HCT116 (cell line): ENCODE measurements around the gene SORBS1. TPM values are rescaled to one million over a fixed set of nuclear protein-coding genes. Genes with fewer than 3 reads are reported as not detected.

Experiments
- ATAC-seq: fragments of 200-7000 bp; cut with Tn5 transposase; 2 replicates; pipeline ENCODE4 v1.9.1; 2020; ENCODE audit warnings: mild to moderate bottlenecking, moderate library complexity
- BruUV-seq: library from RNA; stranded (reverse); fragments of 400-500 nt; replicated peaks from 2 replicates; lab custom pipeline; 2021; lab: Mats Ljungman, UMichigan
- CTCF ChIA-PET: fragments of 300-600 bp; sonication (Branson Sonifier 250); formaldehyde crosslinking; loops from one replicate; lab custom pipeline; 2021; ENCODE audit warnings: antibody characterized with exemption; lab: Charles Lee
- POLR2A ChIA-PET: fragments of 300-600, 350-600 bp; sonication (Branson Sonifier 250); formaldehyde crosslinking; loops from one replicate; lab custom pipeline; 2021; ENCODE audit warnings: antibody characterized with exemption; lab: Charles Lee
- RAD21 ChIA-PET, 2 experiments: fragments of 300-600 bp; sonication (Branson Sonifier 250); formaldehyde crosslinking; loops; one replicate each; lab custom pipeline; 2023; ENCODE audit warnings: low total read pairs in 2 of 2; ENCODE audit not compliant: uncharacterized antibody in 2 of 2, unreplicated experiment in 2 of 2, low non-redundant PET in 1 of 2; lab: Charles Lee
- DNase-seq: peaks from one replicate; pipeline ENCODE4 v3.0.0-alpha.2; 2010; ENCODE audit warnings: low read depth, low spot score
- H2AFZ ChIP-seq: fragments of 200-600 bp; shearing (Covaris generic), sonication (generic); 2 replicates; pipeline ENCODE4 v1.6.1; 2017; ENCODE audit warnings: low read depth, mixed run types, mixed read lengths, antibody characterized with exemption, low read length; ENCODE audit not compliant: poor library complexity, severe bottlenecking
- H3K27ac ChIP-seq: 2 replicates; pipeline ENCODE4 v1.5.1; 2012; ENCODE audit warnings: low read depth, low read length
- H3K27me3 ChIP-seq: fragments of 200-600 bp; sonication (generic); 2 replicates; pipeline ENCODE4 v1.6.1; 2016; ENCODE audit warnings: mixed run types, low read length, mixed read lengths; ENCODE audit not compliant: insufficient read depth
- H3K36me3 ChIP-seq, 2 experiments: fragments of 200-500 bp in 1 of 2; fragments of 200-600 bp in 1 of 2; sonication (Bioruptor generic) in 1 of 2; sonication (generic) in 1 of 2; 2 replicates each; pipeline versions ENCODE4 v1.5.1 to v1.6.1; 2014 to 2016; ENCODE audit warnings: low read length in 2 of 2, inconsistent platforms in 1 of 2, mixed read lengths in 1 of 2, mixed run types in 1 of 2; ENCODE audit not compliant: insufficient read depth in 2 of 2, control insufficient read depth in 1 of 2
- H3K4me1 ChIP-seq, 2 experiments: fragments of 200-600 bp in 1 of 2; sonication (generic) in 1 of 2; 2 replicates each; pipeline versions ENCODE4 v1.5.1 to v1.6.1; 2012 to 2017; ENCODE audit warnings: low read length in 2 of 2, inconsistent platforms in 1 of 2, mild to moderate bottlenecking in 1 of 2, mixed read lengths in 1 of 2, mixed run types in 1 of 2, moderate library complexity in 1 of 2; ENCODE audit not compliant: insufficient read depth in 2 of 2, control insufficient read depth in 1 of 2
- H3K4me2 ChIP-seq: fragments of 200-600 bp; sonication (generic); 2 replicates; pipeline ENCODE4 v1.6.1; 2017; ENCODE audit warnings: mixed run types, low read length, mixed read lengths
- H3K4me3 ChIP-seq, 2 experiments: fragments of 200-600 bp in 1 of 2; sonication (generic) in 1 of 2; replicated peaks in 1 of 2; 2 replicates each; pipeline ENCODE4 v1.5.1; 2011 to 2016; ENCODE audit warnings: low read length in 2 of 2, control low read depth in 1 of 2, low read depth in 1 of 2, mild to moderate bottlenecking in 1 of 2, mixed read lengths in 1 of 2, mixed run types in 1 of 2
- H3K79me2 ChIP-seq: fragments of 200-600 bp; sonication (generic); 2 replicates; pipeline ENCODE4 v1.6.1; 2017; ENCODE audit warnings: mild to moderate bottlenecking, mixed run types, low read length, moderate library complexity, mixed read lengths; ENCODE audit not compliant: insufficient read depth
- H3K9ac ChIP-seq: fragments of 200-600 bp; sonication (generic); 2 replicates; pipeline ENCODE4 v1.6.1; 2016; ENCODE audit warnings: low read length, mixed read lengths
- H3K9me2 ChIP-seq: fragments of 200-600 bp; sonication (generic), shearing (Covaris generic); 2 replicates; pipeline ENCODE4 v1.6.1; 2017; ENCODE audit warnings: mixed run types, mild to moderate bottlenecking, moderate library complexity; ENCODE audit not compliant: insufficient read depth
- H3K9me3 ChIP-seq, 2 experiments: fragments of 200-500 bp in 1 of 2; fragments of 200-600 bp in 1 of 2; sonication (Bioruptor generic) in 1 of 2; sonication (generic) in 1 of 2; 2 replicates each; pipeline ENCODE4 v1.6.1; 2014 to 2017; ENCODE audit warnings: low read length in 2 of 2, mixed read lengths in 2 of 2, inconsistent platforms in 1 of 2, low read depth in 1 of 2, mild to moderate bottlenecking in 1 of 2, mixed run types in 1 of 2, moderate library complexity in 1 of 2; ENCODE audit not compliant: control insufficient read depth in 1 of 2, insufficient read depth in 1 of 2
- H4K20me1 ChIP-seq: fragments of 200-600 bp; sonication (generic), shearing (Covaris generic); 2 replicates; pipeline ENCODE4 v1.6.1; 2017; ENCODE audit warnings: mixed run types, mild to moderate bottlenecking, moderate library complexity; ENCODE audit not compliant: insufficient read depth
- CEBPB ChIP-seq: IDR thresholded peaks from 2 replicates; pipeline ENCODE4 v1.6.1; 2012; ENCODE audit warnings: low read depth
- EGR1 ChIP-seq: IDR thresholded peaks from 2 replicates; pipeline ENCODE4 v1.6.1; 2012; ENCODE audit warnings: low read depth
- ELF1 ChIP-seq: IDR thresholded peaks from 2 replicates; pipeline ENCODE4 v1.6.1; 2012; ENCODE audit warnings: low read depth, borderline replicate concordance
- EZH2 ChIP-seq: fragments of 200-600 bp; sonication (generic); IDR thresholded peaks from 2 replicates; pipeline ENCODE4 v1.6.1; 2017; ENCODE audit warnings: antibody characterized with exemption, mixed run types
- FOSL1 ChIP-seq: IDR thresholded peaks from 2 replicates; pipeline ENCODE4 v1.6.1; 2012; ENCODE audit warnings: low read depth
- MAX ChIP-seq: IDR thresholded peaks from 2 replicates; pipeline ENCODE4 v1.6.1; 2012
- POLR2A ChIP-seq: IDR thresholded peaks from 2 replicates; pipeline ENCODE4 v1.7.0; 2011; ENCODE audit warnings: borderline replicate concordance; ENCODE audit not compliant: insufficient read depth, insufficient read length; ENCODE audit errors: extremely low read depth
- RAD21 ChIP-seq: IDR thresholded peaks from 2 replicates; pipeline ENCODE4 v1.6.1; 2012; ENCODE audit warnings: low read depth, mild to moderate bottlenecking
- SIN3A ChIP-seq: IDR thresholded peaks from 2 replicates; pipeline ENCODE4 v1.6.1; 2012; ENCODE audit warnings: low read depth
- SRF ChIP-seq: IDR thresholded peaks from 2 replicates; pipeline ENCODE4 v1.6.1; 2012; ENCODE audit warnings: low read depth
- YY1 ChIP-seq: IDR thresholded peaks from 2 replicates; pipeline ENCODE4 v1.6.1; 2011; ENCODE audit warnings: low read length, low read depth, moderate library complexity, mild to moderate bottlenecking; ENCODE audit not compliant: insufficient replicate concordance; ENCODE audit errors: extremely low read depth
- ZNF274 ChIP-seq: fragments of 200-500 bp; sonication (Bioruptor generic); IDR thresholded peaks from 2 replicates; pipeline ENCODE4 v1.6.1; 2014; ENCODE audit warnings: mild to moderate bottlenecking, low read depth, low read length, inconsistent platforms
- intact Hi-C: fragments of 100-400 bp; cut with micrococcal nuclease; formaldehyde crosslinking; loops from 2 replicates; pipeline ENCODE4 v1.10.0; 2022
- total RNA-seq: library from RNA; stranded (reverse); gene quantifications from one replicate; pipeline ENCODE4 v1.2.1, GENCODE V29; 2021; ENCODE audit not compliant: unreplicated experiment
- TF ChIP-seq, protein P1 (sequence below), 3 experiments: fragments of 200-600 bp in 1 of 3; sonication (generic) in 1 of 3; IDR thresholded peaks in 2 of 3; conservative IDR thresholded peaks in 1 of 3; 2 replicates each; pipeline ENCODE4 v1.5.1; 2012 to 2017; ENCODE audit warnings: low read depth in 2 of 3, low read length in 2 of 3, antibody characterized with exemption in 1 of 3, borderline replicate concordance in 1 of 3, control low read depth in 1 of 3, mild to moderate bottlenecking in 1 of 3, mixed read lengths in 1 of 3, mixed run types in 1 of 3, moderate library complexity in 1 of 3; ENCODE audit not compliant: insufficient read depth in 1 of 3
- TF ChIP-seq, protein P2 (sequence below): IDR thresholded peaks from 2 replicates; pipeline ENCODE4 v1.6.1; 2012; ENCODE audit warnings: low read depth
- TF ChIP-seq, protein P3 (sequence below): IDR thresholded peaks from 2 replicates; pipeline ENCODE4 v1.6.1; 2012
- TF ChIP-seq, protein P4 (sequence below): IDR thresholded peaks from 2 replicates; pipeline ENCODE4 v1.6.1; 2011; ENCODE audit warnings: mild to moderate bottlenecking, low read length, moderate library complexity; ENCODE audit not compliant: insufficient replicate concordance; ENCODE audit errors: extremely low read depth

The SORBS1 gene
- total RNA-seq, 1 experiment from 2014 or later: 3.4 TPM

- BruUV-seq: no TSS peak
- DNase-seq: no peak
- no peak for ATAC-seq
- POLR2A ChIA-PET: no interaction called here
- Histone ChIP-seq H3K4me3 (no peak overlapping the region), H3K27me3 (no peaks in the 10 kb centered on the region), H3K9ac (no peak overlapping the region), H3K9me3 (no peaks in the 10 kb centered on the region), H3K4me2 (no peak overlapping the region), H2AFZ (no peak overlapping the region), H4K20me1 (no peaks in the 10 kb centered on the region), H3K4me1 (peaks cover 12 to 19% of the 10 kb centered on the region in 2 experiments), H3K36me3 (no peaks in the 10 kb centered on the region), H3K27ac (no peak overlapping the region), H3K9me2 (no peaks in the 10 kb centered on the region)
- RAD21 ChIA-PET: no interaction called here
- CTCF ChIA-PET: interaction anchor here (1.2 to 7.1 kb wide), 2 partner anchors 10 to 67 kb away, joined by 3 to 49 read pairs; no protein-coding TSS in a partner anchor
- TF ChIP-seq, protein P1, sequence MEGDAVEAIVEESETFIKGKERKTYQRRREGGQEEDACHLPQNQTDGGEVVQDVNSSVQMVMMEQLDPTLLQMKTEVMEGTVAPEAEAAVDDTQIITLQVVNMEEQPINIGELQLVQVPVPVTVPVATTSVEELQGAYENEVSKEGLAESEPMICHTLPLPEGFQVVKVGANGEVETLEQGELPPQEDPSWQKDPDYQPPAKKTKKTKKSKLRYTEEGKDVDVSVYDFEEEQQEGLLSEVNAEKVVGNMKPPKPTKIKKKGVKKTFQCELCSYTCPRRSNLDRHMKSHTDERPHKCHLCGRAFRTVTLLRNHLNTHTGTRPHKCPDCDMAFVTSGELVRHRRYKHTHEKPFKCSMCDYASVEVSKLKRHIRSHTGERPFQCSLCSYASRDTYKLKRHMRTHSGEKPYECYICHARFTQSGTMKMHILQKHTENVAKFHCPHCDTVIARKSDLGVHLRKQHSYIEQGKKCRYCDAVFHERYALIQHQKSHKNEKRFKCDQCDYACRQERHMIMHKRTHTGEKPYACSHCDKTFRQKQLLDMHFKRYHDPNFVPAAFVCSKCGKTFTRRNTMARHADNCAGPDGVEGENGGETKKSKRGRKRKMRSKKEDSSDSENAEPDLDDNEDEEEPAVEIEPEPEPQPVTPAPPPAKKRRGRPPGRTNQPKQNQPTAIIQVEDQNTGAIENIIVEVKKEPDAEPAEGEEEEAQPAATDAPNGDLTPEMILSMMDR (IDR thresholded peaks at IDR 0.05 in 2 of 3, conservative IDR thresholded peaks at IDR 0.05 in 1 of 3; ENCODE audit: borderline replicate concordance in 1 of 3, insufficient read depth in 1 of 3, low read depth in 2 of 3, low read length in 2 of 3): no peak
- TF ChIP-seq, protein P2, sequence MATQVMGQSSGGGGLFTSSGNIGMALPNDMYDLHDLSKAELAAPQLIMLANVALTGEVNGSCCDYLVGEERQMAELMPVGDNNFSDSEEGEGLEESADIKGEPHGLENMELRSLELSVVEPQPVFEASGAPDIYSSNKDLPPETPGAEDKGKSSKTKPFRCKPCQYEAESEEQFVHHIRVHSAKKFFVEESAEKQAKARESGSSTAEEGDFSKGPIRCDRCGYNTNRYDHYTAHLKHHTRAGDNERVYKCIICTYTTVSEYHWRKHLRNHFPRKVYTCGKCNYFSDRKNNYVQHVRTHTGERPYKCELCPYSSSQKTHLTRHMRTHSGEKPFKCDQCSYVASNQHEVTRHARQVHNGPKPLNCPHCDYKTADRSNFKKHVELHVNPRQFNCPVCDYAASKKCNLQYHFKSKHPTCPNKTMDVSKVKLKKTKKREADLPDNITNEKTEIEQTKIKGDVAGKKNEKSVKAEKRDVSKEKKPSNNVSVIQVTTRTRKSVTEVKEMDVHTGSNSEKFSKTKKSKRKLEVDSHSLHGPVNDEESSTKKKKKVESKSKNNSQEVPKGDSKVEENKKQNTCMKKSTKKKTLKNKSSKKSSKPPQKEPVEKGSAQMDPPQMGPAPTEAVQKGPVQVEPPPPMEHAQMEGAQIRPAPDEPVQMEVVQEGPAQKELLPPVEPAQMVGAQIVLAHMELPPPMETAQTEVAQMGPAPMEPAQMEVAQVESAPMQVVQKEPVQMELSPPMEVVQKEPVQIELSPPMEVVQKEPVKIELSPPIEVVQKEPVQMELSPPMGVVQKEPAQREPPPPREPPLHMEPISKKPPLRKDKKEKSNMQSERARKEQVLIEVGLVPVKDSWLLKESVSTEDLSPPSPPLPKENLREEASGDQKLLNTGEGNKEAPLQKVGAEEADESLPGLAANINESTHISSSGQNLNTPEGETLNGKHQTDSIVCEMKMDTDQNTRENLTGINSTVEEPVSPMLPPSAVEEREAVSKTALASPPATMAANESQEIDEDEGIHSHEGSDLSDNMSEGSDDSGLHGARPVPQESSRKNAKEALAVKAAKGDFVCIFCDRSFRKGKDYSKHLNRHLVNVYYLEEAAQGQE: no peak
- no peak for TF ChIP-seq EGR1
- TF ChIP-seq POLR2A: no peak
- no peak for TF ChIP-seq EZH2
- TF ChIP-seq YY1: no peak
- no peak for TF ChIP-seq CEBPB
- TF ChIP-seq SRF: no peak
- TF ChIP-seq RAD21: no peak
- no peak for TF ChIP-seq ZNF274
- no peak for TF ChIP-seq SIN3A
- TF ChIP-seq ELF1: no peak
- no peak for TF ChIP-seq FOSL1
- TF ChIP-seq MAX: no peak
- TF ChIP-seq, protein P3, sequence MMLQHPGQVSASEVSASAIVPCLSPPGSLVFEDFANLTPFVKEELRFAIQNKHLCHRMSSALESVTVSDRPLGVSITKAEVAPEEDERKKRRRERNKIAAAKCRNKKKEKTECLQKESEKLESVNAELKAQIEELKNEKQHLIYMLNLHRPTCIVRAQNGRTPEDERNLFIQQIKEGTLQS: no peak
- TF ChIP-seq, protein P4, sequence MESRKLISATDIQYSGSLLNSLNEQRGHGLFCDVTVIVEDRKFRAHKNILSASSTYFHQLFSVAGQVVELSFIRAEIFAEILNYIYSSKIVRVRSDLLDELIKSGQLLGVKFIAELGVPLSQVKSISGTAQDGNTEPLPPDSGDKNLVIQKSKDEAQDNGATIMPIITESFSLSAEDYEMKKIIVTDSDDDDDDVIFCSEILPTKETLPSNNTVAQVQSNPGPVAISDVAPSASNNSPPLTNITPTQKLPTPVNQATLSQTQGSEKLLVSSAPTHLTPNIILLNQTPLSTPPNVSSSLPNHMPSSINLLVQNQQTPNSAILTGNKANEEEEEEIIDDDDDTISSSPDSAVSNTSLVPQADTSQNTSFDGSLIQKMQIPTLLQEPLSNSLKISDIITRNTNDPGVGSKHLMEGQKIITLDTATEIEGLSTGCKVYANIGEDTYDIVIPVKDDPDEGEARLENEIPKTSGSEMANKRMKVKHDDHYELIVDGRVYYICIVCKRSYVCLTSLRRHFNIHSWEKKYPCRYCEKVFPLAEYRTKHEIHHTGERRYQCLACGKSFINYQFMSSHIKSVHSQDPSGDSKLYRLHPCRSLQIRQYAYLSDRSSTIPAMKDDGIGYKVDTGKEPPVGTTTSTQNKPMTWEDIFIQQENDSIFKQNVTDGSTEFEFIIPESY: no peak
- TF ChIP-seq, all 23 proteins: peak for 0
- intact Hi-C loops: no loop called here
- no peaks in the 10 kb centered on the region for H3K79me2 ChIP-seq
Observed at GRCh38 chr10:95440756-95441546, 120.2 kb downstream of the SORBS1 start.
